Epithelial cell of esophagus (primary cell): ENCODE measurements around the gene TMEM52.

ENCODE experiments used
- DNase-seq: peaks from one replicate; pipeline ENCODE4 v3.0.0; 2010; ENCODE audit warnings: low read depth
- H3K4me3 ChIP-seq: 2 replicates; pipeline ENCODE4 v1.5.1; 2011; ENCODE audit warnings: mild to moderate bottlenecking, low read length, control low read depth
- TF ChIP-seq, protein P1 (sequence below): IDR thresholded peaks from 2 replicates; pipeline ENCODE4 v1.5.1; 2011; ENCODE audit warnings: low read depth, mild to moderate bottlenecking, low read length, control low read depth, inconsistent platforms; ENCODE audit not compliant: insufficient read depth; ENCODE audit errors: missing control alignments

TMEM52 gene

DNA sequence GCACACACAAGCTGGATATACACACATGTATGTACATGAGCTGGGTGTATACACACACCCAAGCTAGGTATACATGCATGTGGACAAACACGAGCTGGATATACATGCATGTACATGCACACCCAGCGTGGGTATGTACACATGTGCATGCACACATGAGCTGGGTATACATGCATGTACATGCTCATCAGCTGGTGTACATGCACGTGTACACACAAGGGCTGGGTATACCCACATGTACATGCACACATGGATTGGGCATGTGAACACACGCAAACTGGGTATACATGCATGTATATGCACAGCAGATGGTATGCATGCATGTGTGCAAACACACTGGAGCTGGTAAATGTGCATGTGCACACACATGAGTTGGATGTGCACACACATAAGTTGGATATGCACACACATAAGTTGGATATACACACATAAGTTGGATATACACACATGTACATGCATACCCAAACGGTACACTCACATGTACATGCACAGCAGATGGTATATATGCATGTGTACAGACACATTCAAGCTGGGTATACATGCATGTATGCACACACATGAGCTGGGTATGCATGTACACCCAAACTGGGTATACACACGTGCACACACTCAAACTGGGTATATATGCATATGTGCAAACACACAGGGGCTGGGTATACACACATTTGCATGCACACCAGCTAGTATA lies 20.7 kb downstream of the TMEM52 start:
- TF ChIP-seq, protein P1, sequence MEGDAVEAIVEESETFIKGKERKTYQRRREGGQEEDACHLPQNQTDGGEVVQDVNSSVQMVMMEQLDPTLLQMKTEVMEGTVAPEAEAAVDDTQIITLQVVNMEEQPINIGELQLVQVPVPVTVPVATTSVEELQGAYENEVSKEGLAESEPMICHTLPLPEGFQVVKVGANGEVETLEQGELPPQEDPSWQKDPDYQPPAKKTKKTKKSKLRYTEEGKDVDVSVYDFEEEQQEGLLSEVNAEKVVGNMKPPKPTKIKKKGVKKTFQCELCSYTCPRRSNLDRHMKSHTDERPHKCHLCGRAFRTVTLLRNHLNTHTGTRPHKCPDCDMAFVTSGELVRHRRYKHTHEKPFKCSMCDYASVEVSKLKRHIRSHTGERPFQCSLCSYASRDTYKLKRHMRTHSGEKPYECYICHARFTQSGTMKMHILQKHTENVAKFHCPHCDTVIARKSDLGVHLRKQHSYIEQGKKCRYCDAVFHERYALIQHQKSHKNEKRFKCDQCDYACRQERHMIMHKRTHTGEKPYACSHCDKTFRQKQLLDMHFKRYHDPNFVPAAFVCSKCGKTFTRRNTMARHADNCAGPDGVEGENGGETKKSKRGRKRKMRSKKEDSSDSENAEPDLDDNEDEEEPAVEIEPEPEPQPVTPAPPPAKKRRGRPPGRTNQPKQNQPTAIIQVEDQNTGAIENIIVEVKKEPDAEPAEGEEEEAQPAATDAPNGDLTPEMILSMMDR = no peak
- DNase-seq = no peak
- H3K4me3 ChIP-seq = no peak overlapping the region

DNA sequence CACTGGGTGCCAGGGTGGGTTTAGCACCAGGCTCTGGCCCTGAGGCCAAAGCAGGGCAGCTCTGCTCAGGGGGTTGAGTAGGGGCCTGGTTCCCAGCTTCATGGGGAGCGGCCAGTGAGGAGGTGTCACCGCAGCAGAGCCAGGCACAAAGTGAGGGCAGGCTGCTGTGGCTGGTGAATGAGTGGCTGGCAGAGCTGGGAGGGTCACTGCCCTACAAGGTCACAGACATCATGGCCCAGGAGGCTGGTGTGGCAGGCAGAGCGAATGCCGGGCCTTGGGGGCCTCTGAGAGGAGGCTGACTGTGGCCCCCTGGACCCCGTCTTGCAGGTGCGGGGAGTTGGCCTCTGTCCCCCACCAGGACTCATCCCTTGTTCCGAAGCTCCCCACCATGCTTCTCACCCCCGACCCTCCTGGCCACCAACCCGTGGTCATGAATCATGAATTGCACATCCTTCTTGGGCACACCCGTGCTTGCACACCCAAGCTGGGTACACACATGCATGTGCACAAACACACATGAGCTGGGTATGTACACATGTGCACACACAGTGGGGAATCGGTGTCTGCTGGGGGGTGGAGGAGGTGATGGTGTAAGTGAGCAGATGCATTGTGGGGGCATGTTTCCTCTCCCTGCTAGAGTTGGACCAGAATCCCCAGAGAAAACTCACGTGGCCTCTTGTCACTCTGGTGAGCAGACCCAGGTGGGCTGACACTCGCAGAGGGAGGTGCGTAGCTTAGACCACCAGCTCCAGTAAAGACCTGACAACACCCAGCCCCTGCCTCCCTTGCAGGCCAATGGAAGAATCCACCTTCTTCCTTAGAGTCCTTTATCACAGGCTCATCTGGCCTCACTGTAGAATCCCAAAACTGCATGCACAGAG lies 23.4 kb downstream of the TMEM52 start:
- no peak for DNase-seq
- TF ChIP-seq, protein P1 = no peak
- H3K4me3 ChIP-seq = no peak overlapping the region

DNA sequence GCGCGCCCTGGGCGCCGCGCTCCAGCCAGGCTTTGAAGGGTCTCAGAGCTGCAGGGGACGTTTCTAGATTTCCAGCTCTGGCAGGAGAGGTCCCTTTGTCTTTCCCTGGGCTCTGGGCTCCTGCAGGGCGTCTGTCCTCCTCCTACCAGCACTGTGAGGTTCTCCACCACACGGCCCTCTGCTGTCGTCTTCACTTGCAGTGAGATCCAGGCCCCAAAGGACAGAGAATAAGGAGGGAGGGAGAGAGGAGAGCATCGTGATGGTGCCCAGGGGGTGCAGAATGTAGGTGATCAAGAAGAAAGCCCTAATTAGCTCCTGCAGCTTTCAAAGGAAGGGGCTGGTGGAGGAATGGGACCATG lies 24.0 kb downstream of the TMEM52 start:
- no peak for DNase-seq
- H3K4me3 ChIP-seq = no peak overlapping the region
- TF ChIP-seq, protein P1 = no peak

DNA sequence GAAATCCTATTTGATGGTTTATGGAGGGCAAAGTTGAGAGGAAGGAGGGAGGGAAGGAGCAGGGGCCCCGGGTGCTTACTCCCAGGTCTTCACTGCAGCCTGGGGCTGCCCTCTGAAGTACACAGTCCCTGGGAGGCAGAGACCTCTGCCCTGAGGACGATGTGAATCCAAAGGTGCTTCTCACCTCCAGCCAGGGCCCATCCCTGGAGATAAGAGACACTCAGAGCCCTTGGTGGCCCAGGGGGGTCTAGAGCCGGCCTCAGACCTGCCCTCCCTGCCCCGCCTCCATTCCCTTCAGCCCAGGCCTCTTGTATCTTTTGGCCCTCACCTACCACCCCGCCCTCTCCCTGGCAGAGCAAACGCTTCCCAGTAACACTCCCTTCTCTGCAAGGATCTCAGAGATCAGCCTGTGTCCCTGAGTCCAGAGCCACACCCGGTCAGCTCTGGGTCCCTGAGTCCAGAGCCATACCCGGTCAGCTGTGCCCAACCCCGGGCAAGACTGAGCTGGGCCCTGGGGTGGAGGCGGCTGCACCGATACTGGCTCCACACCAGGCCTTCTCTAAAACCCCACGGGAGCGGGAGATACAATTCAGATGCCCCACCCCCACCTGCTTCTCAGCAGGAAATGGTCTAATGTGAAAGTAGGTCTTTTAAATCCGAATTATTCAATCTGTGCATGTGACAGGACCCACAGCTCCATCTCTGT lies 24.6 kb downstream of the TMEM52 start:
- DNase-seq = no peak
- no peak overlapping the region for H3K4me3 ChIP-seq
- TF ChIP-seq, protein P1 = no peak

DNA sequence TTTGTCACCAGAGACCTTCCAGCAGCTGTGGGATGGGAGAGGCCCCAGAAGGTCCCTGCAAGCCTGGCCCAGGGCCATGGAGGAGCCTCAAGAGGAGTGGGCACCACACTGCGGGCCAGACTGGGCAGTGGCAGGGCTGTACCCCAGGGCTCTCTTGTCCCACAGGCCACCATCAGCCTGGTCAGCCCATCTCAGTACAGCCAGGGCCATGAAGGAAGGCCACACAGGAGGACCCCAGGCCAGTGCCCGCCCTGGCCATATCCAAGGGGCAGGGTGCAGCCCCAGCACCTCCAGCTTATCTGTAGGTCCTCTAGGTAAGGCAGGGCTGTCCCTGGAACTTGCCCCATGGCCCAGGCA lies 25.1 kb downstream of the TMEM52 start:
- DNase-seq = no peak
- TF ChIP-seq, protein P1 = no peak
- H3K4me3 ChIP-seq = no peak overlapping the region

DNA sequence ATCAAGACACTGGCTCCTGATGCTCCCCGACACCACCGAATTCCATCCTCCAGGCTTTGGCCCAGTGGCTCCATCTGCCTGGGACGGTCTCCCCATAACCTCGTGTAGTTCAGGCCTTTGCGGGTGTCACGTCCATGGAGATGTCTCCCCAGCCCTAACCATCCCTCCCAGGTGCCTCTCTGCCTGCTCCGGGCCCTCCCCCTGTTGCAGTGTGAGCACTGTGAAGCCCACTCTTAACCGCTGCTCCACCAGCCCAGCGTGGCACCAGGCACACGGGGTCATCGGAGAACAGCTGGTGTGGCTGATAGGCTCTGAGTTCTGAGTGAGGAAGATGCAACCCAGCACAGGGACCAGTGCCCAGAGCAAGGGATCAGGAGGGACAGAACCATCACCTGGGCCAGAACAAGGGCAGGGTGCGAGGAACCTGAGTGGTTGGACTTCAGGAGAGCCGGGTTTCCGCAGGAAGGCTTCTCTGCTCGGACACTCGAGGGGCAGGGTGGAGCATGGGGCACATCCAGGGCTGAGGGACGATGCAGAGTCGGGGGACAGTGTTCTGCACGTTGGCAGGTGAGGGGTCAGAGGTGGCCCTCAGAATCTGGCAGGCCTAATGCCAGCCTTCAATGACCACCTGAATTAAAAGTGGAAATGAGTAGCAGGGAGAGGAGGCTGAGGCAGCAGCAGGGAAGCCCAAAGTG lies 25.6 kb downstream of the TMEM52 start:
- no peak overlapping the region for H3K4me3 ChIP-seq
- no peak for DNase-seq
- TF ChIP-seq, protein P1 = no peak
